Endothelial cell of umbilical vein (primary cell): Measurements from ENCODE around the gene CTIF. TPM values are rescaled to one million over a fixed set of nuclear protein-coding genes. Genes with fewer than 3 reads are reported as not detected.

Experiments used
- BruUV-seq: library from RNA; stranded (reverse); fragments of 400-500 nt; replicated peaks from 2 replicates; lab custom pipeline; 2021; lab: Mats Ljungman, UMichigan
- CTCF ChIA-PET: fragments of 300-600, 350-600 bp; sonication (Branson Sonifier 250); formaldehyde crosslinking; loops from one replicate; lab custom pipeline; 2021; ENCODE audit warnings: antibody characterized with exemption, inconsistent platforms; lab: Charles Lee
- POLR2A ChIA-PET: fragments of 300-600, 350-600 bp; sonication (Branson Sonifier 250); formaldehyde crosslinking; loops from one replicate; lab custom pipeline; 2021; ENCODE audit warnings: antibody characterized with exemption, inconsistent platforms; lab: Charles Lee
- DNase-seq: peaks from one replicate; pipeline ENCODE4 v3.0.0-alpha.2; 2011; ENCODE audit warnings: low read depth, low spot score
- FAIRE-seq: peaks from 2 replicates; lab custom pipeline; 2011; peaks lifted over from hg19 to GRCh38; lab: Jason Lieb, UNC
- H2AFZ ChIP-seq: 2 replicates; pipeline ENCODE4 v1.6.0; 2012; ENCODE audit warnings: low read depth, low read length, control low read depth, inconsistent platforms
- H3K27ac ChIP-seq: 2 replicates; pipeline ENCODE4 v1.5.1; 2011; ENCODE audit warnings: low read depth, mild to moderate bottlenecking, control low read depth, low read length, moderate library complexity; ENCODE audit not compliant: insufficient read depth
- H3K27me3 ChIP-seq, 2 experiments: 2 replicates each; pipeline versions ENCODE4 v1.6.0 to v1.6.1; 2011; ENCODE audit warnings: low read length in 2 of 2, mixed read lengths in 1 of 2; ENCODE audit not compliant: control insufficient read depth in 2 of 2, insufficient read depth in 2 of 2
- H3K36me3 ChIP-seq, 2 experiments: 2 replicates in 1 of 2; 3 replicates in 1 of 2; pipeline ENCODE4 v1.5.1; 2011; ENCODE audit warnings: low read length in 2 of 2, mild to moderate bottlenecking in 1 of 2, moderate library complexity in 1 of 2; ENCODE audit not compliant: control insufficient read depth in 2 of 2, insufficient read depth in 2 of 2; ENCODE audit errors: extremely low read depth in 1 of 2
- H3K4me1 ChIP-seq: 3 replicates; pipeline ENCODE4 v1.5.1; 2011; ENCODE audit warnings: mild to moderate bottlenecking, low read length; ENCODE audit not compliant: control insufficient read depth, insufficient read depth; ENCODE audit errors: extremely low read depth
- H3K4me2 ChIP-seq: 2 replicates; pipeline ENCODE4 v1.6.1; 2011; ENCODE audit warnings: low read length, control low read depth, mixed read lengths; ENCODE audit not compliant: insufficient read depth
- H3K4me3 ChIP-seq, 3 experiments: fragments of 200-600 bp in 1 of 3; sonication (generic), shearing (Covaris generic) in 1 of 3; replicated peaks in 1 of 3; 2 replicates each; pipeline ENCODE4 v1.5.1; 2011 to 2016; ENCODE audit warnings: control low read depth in 3 of 3, low read length in 3 of 3, mild to moderate bottlenecking in 2 of 3, inconsistent platforms in 1 of 3, low read depth in 1 of 3, moderate library complexity in 1 of 3; ENCODE audit not compliant: insufficient read depth in 1 of 3
- H3K79me2 ChIP-seq: 2 replicates; pipeline ENCODE4 v1.6.0; 2012; ENCODE audit warnings: low read length, inconsistent platforms; ENCODE audit not compliant: control insufficient read depth, insufficient read depth
- H3K9ac ChIP-seq: replicated peaks from 2 replicates; pipeline ENCODE3; 2011; ENCODE audit warnings: low read length, control low read depth; ENCODE audit not compliant: insufficient read depth; ENCODE audit errors: extremely low read depth
- H3K9me1 ChIP-seq: replicated peaks from 3 replicates; pipeline ENCODE4 v1.6.0; 2011; ENCODE audit warnings: mild to moderate bottlenecking, low read length; ENCODE audit not compliant: control insufficient read depth, insufficient read depth; ENCODE audit errors: extremely low read depth
- H3K9me3 ChIP-seq: replicated peaks from 2 replicates; pipeline ENCODE4 v1.5.1; 2012; ENCODE audit warnings: low read length, inconsistent platforms; ENCODE audit not compliant: control insufficient read depth, insufficient read depth
- H4K20me1 ChIP-seq: replicated peaks from 2 replicates; pipeline ENCODE3; 2011; ENCODE audit warnings: mild to moderate bottlenecking, low read length; ENCODE audit not compliant: control insufficient read depth, insufficient read depth; ENCODE audit errors: extremely low read depth
- CTCF ChIP-seq, 2 donors: IDR thresholded peaks; 1 replicate in 1 of 2; 2 replicates in 1 of 2; pipeline ENCODE4 v1.5.1; 2011; ENCODE audit warnings: low read length in 2 of 2, mild to moderate bottlenecking in 2 of 2, moderate library complexity in 2 of 2, control low read depth in 1 of 2, inconsistent platforms in 1 of 2, low read depth in 1 of 2; ENCODE audit not compliant: insufficient read depth in 1 of 2; ENCODE audit errors: extremely low read depth in 1 of 2
- FOS ChIP-seq: IDR thresholded peaks from 2 replicates; pipeline ENCODE4 v1.6.1; 2011; ENCODE audit warnings: mild to moderate bottlenecking, low read length, moderate library complexity, borderline replicate concordance; ENCODE audit not compliant: insufficient read depth
- GATA2 ChIP-seq: IDR thresholded peaks from 2 replicates; pipeline ENCODE4 v1.7.0; 2011; ENCODE audit warnings: low read depth, mild to moderate bottlenecking, moderate library complexity, mixed read lengths, low read length; ENCODE audit not compliant: insufficient read length, insufficient read depth
- dilution Hi-C: fragments of 300-500 bp; cut with MboI; formaldehyde crosslinking; loops from one replicate; pipeline ENCODE4 v1.15.0; 2019; ENCODE audit warnings: low sequenced_read_pairs; ENCODE audit not compliant: extremely low pct_ligation_motif_present
- intact Hi-C: fragments of 100-400 bp; cut with micrococcal nuclease; formaldehyde crosslinking; loops from one replicate; pipeline ENCODE4 v1.10.0; 2022
- polyA plus RNA-seq, 4 experiments: library from polyadenylated mRNA; depleted of rRNA in 3 of 4; stranded (reverse) in 3 of 4; unstranded in 1 of 4; fragments of >200 nt; gene quantifications; 2 replicates each; pipeline versions ENCODE4 v1.2.1 to v1.2.3, GENCODE V29; 2011 to 2012; ENCODE audit warnings: missing spikeins in 1 of 4
- total RNA-seq: library from RNA; stranded (reverse); gene quantifications from 2 replicates; pipeline ENCODE4 v1.2.3, GENCODE V29; 2021

CTIF gene
- total and polyA plus RNA-seq, 2 donors (not counting 3 experiments of a cell fraction or from before 2014, with no cell fraction given) = 20.9 to 57.7 TPM

- Histone ChIP-seq H3K4me1 (no peaks in the 10 kb centered on the region), H2AFZ (no peak overlapping the region), H4K20me1 (no peaks in the 10 kb centered on the region), H3K27me3 (no peaks in the 10 kb centered on the region), H3K9me3 (no peaks in the 10 kb centered on the region), H3K9ac (no peak overlapping the region), H3K79me2 (no peaks in the 10 kb centered on the region), H3K36me3 (peaks cover 0 to 14% of the 10 kb centered on the region in 2 experiments), H3K4me3 (no peak overlapping the region), H3K9me1 (no peaks in the 10 kb centered on the region), H3K4me2 (no peak overlapping the region), H3K27ac (no peak overlapping the region)
- DNase-seq (no peak), FAIRE-seq (no peak)
- POLR2A ChIA-PET = no interaction called here
- TF ChIP-seq CTCF (IDR thresholded peaks at IDR 0.05; ENCODE audit: extremely low read depth in 1 of 2, insufficient read depth in 1 of 2, low read depth in 1 of 2, low read length in 2 of 2) = peak; percentile 13 to 32
- TF ChIP-seq GATA2 = no peak
- no peak for TF ChIP-seq FOS
- no TSS peak for BruUV-seq
- dilution Hi-C loops (no loop called here), intact Hi-C loops (no loop called here)
- CTCF ChIA-PET = interaction anchor here (1.3 to 2.5 kb wide), 3 partner anchors 192 to 194 kb away, joined by 4 to 15 read pairs (median 7); no protein-coding TSS in a partner anchor
These were observed 128.7 kb downstream of the CTIF start for GRCh38 chr18:48667276-48668254.
